C4-2B (cell line): ENCODE measurements around the gene ORAI3.

ENCODE experiments used
- CTCF ChIP-seq: fragments of 450-650 bp; conservative IDR thresholded peaks from 2 replicates; pipeline ENCODE4 v1.5.1; 2017; ENCODE audit warnings: mild to moderate bottlenecking
- ZFX ChIP-seq: fragments of 450-650 bp; IDR thresholded peaks from 2 replicates; pipeline ENCODE4 v1.6.1; 2017

- no peak for TF ChIP-seq CTCF
- no peak for TF ChIP-seq ZFX
Measured at GRCh38 chr16:30944352-30944751, 4.5 kb upstream of the ORAI3 start.
